GM20000 (cell line): ENCODE data around the gene PTPN3.
"Not testable (repeated sequence)": the region's sequence is repeated elsewhere in the genome, so short reads cannot be mapped to it uniquely, and the experiment has no call there.

Source experiments
- DNase-seq: peaks from one replicate; pipeline ENCODE4 v3.0.0; 2012; ENCODE audit warnings: low spot score
- CTCF ChIP-seq: IDR thresholded peaks from 2 replicates; pipeline ENCODE4 v1.5.1; 2012; ENCODE audit warnings: mild to moderate bottlenecking, control low read depth; ENCODE audit errors: extremely low read depth, missing control alignments

PTPN3 gene

GRCh38 chr9:109371374-109371773, 126.7 kb downstream of the PTPN3 start:
- no peak for DNase-seq
- TF ChIP-seq CTCF = no peak

DNA sequence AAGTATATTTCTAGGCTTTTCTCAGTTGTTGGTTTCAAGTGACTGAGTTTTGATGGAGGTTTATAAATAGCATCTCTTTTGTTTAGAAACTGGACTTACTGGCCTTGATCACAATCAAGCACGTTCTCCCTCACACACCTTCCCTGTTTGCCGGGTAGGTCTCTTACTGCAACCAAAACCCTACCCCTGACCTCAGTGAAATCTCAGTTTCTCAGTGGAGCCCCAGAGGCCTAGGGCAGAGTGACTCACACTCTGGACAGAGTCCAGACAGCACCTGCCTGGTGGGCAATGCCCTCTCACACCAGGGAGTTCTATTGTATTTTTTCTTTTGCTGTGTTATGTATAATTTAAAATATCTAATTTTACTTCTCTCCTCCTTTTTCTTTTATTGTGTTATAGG, 128.8 kb downstream of the PTPN3 start:
- no peak for TF ChIP-seq CTCF

DNA sequence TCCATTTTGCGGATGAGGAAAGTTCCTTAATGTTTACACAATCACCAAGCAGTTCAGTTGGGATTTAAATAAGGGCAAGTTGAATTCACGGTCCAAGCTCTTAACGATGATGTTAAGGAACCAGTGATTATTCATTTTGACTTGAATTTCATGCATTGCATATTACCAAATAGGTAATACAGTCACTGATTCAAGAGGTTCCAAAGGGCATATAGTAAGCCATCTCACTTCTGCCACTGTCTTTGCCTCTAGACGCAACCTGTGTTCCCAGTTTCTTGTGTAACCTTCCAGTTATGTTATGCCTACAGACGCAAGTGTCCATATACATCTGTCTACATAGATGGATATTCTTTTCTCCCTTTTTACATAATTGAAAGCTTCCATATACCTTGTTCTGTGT, 137.3 kb downstream of the PTPN3 start:
- TF ChIP-seq CTCF = no peak
- no peak for DNase-seq

More for the DNA sequence above, 128.8 kb downstream of the PTPN3 start:
- DNase-seq = peak; percentile 35

GRCh38 chr9:109358968-109359603, 139.0 kb downstream of the PTPN3 start:
- not testable (repeated sequence) for DNase-seq

GRCh38 chr9:109355564-109356297, 142.4 kb downstream of the PTPN3 start:
- TF ChIP-seq CTCF = no peak
- DNase-seq = no peak

- DNase-seq = no peak
- no peak for TF ChIP-seq CTCF
These were observed 143.9 kb downstream of the PTPN3 start for GRCh38 chr9:109354190-109354589.

DNA sequence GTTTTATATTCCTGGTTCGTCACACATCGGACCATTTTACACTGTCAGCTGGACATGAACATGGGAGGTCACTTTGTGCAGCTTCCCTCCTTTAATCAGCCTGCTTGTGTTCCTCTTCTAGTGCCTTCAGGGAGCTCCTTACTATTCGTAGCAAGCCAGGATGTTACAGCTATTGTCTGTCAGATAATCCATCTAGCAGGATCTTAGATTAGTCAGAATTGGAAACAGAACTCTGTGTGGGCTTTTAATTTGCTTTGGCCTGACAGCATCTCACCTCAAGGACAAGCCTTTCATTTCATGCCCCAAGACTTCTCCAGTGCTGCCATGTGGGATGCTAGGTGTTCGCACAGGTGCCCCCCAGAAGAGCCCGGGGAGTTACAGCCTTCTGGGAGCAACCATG, 147.1 kb downstream of the PTPN3 start:
- no peak for TF ChIP-seq CTCF
- DNase-seq = no peak

GRCh38 chr9:109349421-109349846, 148.7 kb downstream of the PTPN3 start:
- DNase-seq = no peak
- no peak for TF ChIP-seq CTCF
